Jurkat, Clone E6-1 (cell line): ENCODE data around the gene CUL1. TPM values are rescaled to one million over a fixed set of nuclear protein-coding genes. Genes with fewer than 3 reads are reported as not detected.

Source experiments
- DNase-seq: peaks from one replicate; pipeline ENCODE4 v3.0.0-alpha.2; 2011; ENCODE audit warnings: low read depth, low spot score
- H3K4me3 ChIP-seq: 2 replicates; pipeline ENCODE4 v1.5.1; 2011; ENCODE audit warnings: mild to moderate bottlenecking, low read length, control low read depth, moderate library complexity
- polyA plus RNA-seq: library from polyadenylated mRNA; unstranded; fragments of >200 nt; gene quantifications from one replicate; pipeline ENCODE4 v1.2.1, GENCODE V29; 2012; ENCODE audit warnings: missing spikeins; ENCODE audit not compliant: insufficient read length, insufficient read depth

The CUL1 gene
- 36.1 TPM for polyA plus RNA-seq

DNA sequence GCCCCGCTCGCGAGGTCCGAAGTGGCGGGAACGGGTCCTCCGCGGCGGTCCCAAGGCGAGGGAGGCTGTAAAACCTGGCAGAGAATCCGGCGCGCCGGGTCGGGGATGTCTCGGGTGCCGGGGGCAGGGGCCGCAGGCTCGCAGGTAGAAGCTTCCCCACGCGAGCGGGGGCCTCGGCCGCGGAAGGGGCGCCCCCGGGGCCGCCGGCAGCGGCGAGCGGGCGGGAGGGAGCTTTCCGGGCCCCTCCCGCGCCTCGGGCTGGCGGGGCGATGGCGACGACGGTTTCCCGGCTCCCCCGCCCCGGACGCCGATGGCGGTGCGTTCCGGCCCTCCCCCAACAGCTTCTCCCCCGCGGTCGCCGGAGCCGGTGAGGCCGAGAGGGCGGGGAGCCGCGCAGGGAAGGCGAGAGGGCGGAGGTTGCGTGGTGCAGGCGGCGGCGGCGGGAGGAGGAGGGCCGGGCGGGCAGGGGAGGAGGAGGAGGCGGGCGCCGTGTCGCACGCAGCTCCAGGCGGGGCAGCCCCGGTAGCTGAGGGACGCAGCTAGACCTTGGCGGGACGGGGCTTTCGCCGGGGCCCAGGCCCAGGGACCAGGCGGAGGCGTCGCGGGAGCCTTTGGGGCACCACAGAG lies at the start of gene CUL1:
CUL1 (plus strand) TSS at position 507 of the 627 bp plus-strand sequence. CDS start 31,220 bp downstream, outside the sequence.
- peak within 1 kb of the TSS; percentile 74 for H3K4me3 ChIP-seq
- peak; percentile 56 for DNase-seq

DNA sequence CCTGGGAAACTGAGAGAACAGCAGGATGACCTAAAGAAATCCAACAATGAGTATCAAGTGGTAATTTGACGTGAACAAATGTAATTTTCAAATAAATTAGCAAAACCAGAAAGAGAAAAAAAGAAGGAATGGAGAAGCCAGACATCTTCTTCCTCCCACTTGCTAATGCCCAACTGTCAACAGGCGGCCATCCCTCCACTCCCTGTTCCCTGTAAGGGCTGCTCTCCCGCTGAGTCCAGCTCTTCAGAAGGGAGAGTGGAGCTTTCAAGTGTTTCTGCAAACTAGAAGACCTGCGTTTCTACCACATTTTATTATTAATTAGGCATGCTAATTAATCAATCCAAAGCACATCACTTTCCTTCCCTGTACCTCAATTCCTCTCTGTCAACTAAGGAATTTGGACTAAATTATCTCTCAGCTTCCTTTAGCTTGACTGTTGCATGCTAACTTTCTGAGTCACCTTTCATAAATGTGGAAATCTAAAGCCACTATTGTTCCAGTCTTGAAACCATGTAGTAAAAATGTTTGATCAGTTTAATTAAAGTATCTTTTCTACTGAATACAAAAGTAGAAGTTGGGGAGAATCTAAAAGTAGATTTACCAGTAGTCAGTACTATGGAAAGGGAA lies 48.4 kb upstream of the CUL1 start:
- no peak for DNase-seq

GRCh38 chr7:148652773-148653172 lies 45.9 kb upstream of the CUL1 start:
- DNase-seq, result no peak
- H3K4me3 ChIP-seq, result no peak overlapping the region

More for the DNA sequence above, 48.4 kb upstream of the CUL1 start:
- H3K4me3 ChIP-seq, result no peak overlapping the region

DNA sequence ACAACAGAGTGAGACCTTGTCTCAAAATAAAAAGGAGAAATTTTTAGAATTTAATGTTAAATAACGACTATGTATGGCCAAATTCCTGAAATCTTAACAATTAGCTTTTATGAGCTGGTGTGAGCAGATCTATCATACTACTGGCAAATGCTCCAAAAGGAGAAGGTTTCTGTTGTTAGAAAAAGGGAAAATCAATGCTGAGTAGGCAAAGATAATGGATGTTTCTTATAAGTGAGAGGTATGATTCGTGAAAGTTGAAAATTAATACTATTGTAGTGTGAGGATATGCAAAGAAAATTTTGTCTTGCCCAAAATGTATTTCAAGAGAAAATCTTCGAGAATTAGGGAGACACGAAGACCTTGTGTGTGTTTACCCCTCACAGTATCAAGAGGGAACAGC lies 40.8 kb upstream of the CUL1 start:
- DNase-seq, result no peak
- H3K4me3 ChIP-seq, result no peak overlapping the region

DNA sequence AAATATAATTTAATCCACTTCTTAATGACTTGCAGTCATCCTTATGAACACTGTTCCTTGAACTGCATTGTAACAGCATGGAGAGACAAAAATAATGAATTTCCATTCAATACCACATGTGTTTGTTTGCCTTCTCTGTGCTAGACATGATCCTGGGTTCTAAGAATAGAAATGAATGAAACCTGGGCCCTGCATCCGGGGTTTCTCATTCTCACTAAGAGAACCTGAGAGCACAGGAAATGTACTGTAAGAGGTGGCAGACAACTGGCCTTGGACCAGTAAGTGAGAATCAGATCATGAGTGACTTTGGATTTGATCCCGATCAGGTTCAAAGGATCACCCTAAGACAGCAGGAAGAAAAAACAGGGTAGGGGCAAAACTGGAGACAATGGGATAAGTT lies 37.2 kb upstream of the CUL1 start:
- H3K4me3 ChIP-seq, result no peak overlapping the region
- no peak for DNase-seq

DNA sequence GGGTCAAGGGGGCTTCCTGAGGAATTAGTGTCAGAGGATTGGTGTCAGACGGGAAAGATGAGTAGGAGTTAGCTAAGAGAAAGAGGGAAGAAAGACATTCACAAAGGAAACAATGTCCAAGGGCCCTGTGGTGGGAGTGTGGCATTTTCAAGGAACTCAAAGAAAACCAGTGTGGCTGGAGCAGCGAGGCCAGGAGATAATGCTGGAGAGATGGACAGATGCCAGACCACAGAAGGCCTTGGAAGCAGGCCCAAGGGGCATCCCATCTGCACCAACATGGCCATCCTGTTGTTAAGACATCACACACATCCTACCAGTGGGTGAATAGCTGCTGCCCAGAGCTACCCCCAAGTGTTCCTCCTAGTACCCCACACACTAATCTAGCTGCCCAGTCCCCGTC lies 36.1 kb upstream of the CUL1 start:
- no peak overlapping the region for H3K4me3 ChIP-seq
- no peak for DNase-seq

DNA sequence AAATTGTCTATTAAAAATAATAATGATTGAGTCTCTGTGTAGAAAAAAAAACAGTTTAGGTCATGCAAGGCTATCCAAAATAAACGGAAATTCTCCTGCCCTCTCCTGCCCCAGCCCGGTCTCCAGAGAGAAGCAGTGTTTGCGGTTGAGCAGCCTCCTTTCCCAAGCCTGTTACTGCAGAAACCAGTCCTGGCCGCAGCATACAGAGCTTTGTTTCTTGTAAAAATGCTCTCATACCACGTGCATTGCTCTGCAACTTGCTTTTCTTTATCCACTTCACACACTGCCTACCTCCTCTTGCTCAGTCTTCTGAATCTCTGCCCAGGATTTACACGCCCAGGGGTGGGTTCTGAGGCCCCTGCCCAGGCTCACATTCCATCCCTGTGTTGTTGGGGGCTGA lies 34.4 kb upstream of the CUL1 start:
- H3K4me3 ChIP-seq, result no peak overlapping the region
- no peak for DNase-seq

DNA sequence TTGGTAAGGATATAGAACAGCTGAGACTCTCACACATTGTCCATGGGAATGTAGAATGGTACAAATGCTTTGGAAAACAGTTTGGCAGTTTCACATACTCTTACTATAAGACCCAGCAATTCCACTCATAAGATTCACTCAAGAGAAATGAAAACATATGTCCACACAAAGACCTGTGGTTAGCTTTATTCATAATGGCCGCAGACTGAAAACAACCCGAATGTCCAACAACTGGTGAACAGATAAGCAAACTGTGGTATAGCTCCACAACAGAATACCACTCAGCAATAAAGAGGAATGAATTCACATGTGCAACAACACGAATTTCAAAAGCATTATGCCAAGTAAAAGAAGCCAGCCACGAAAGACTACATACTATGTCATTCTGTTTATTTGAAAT lies 33.5 kb upstream of the CUL1 start:
- no peak overlapping the region for H3K4me3 ChIP-seq
- no peak for DNase-seq

GRCh38 chr7:148669927-148670326 lies 28.8 kb upstream of the CUL1 start:
- no peak for DNase-seq
- H3K4me3 ChIP-seq, result no peak overlapping the region

DNA sequence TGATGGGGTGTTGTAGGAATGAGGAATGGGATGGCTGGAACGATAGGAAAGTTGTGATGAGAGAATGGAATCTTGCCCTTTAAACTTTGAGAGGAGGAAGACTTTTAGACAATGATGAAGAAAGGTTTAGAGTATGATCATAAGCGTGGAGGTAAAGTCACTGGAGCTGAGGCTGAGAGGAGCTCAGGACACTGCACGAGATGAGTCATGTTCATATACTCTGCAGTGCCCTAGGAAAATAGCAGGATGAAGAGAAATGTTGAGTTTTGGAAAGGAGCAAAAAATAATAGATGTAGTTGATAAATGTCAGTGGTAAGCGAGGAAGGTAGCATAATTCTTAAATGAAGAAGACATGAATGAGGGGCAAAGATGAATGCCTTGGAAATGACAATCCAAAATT lies 28.3 kb upstream of the CUL1 start:
- no peak for DNase-seq
- no peak overlapping the region for H3K4me3 ChIP-seq

DNA sequence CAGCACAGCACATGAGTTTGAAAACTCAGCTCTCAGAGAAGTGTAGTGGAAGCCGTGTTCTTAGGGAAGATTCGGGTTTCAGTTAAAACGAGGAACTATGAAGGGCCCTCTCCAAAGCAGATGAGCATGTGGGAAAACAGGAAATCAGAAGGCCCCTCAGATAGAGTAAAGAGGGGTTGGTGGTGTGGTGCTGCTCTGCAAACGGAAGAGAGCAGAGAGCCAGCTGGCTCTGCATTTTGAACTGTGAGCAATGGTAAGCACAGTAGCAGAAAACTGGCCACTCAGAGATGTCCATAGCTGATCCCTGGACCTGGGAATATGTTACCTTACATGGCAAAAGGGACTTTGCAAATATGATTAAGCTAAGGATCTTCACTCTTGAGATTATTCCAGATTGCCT lies 27.9 kb upstream of the CUL1 start:
- H3K4me3 ChIP-seq, result no peak overlapping the region
- no peak for DNase-seq

DNA sequence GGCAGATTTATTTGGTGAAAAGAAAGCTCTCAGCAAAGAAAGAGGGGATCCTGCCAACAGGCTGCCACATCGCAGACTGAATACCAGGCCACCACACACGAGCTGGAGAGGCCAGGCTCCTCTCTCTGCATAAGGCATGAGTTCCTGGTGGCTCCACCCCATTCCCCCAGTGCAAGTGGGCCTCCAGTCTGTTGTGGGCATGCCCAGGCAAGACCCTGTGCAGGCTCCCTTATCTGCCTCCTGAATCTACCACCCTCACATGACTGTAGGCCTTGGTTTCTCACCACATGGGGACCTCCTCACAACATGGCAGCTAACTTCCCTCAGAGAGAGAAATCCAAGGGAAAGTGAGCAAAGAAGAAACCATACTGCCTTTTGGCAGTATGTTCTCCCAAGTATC lies 26.7 kb upstream of the CUL1 start:
- no peak overlapping the region for H3K4me3 ChIP-seq
- peak; percentile 48 for DNase-seq

GRCh38 chr7:148674689-148675088 lies 24.0 kb upstream of the CUL1 start:
- no peak overlapping the region for H3K4me3 ChIP-seq
- no peak for DNase-seq

DNA sequence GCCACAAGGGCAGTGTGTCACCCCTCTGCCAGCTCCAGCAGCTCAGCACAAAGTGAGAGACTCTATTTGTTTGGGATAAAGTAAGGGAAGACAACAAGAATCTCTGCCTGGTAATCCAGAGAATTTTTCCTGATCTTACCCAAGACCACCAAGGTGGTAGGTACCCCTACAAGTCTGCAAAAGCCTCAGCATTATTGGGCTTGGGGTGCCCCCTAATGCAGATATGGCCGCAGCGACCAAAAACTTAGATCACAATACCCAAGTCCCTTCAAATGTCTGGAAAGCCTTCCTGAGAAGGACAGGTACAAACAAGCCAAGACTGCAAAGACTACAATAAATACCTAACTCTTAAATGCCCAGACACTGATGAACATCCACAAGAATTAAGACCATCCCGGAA lies 22.4 kb upstream of the CUL1 start:
- H3K4me3 ChIP-seq, result no peak overlapping the region
- DNase-seq, result no peak

GRCh38 chr7:148681821-148682220 lies 16.9 kb upstream of the CUL1 start:
- H3K4me3 ChIP-seq, result no peak overlapping the region
- DNase-seq, result no peak

DNA sequence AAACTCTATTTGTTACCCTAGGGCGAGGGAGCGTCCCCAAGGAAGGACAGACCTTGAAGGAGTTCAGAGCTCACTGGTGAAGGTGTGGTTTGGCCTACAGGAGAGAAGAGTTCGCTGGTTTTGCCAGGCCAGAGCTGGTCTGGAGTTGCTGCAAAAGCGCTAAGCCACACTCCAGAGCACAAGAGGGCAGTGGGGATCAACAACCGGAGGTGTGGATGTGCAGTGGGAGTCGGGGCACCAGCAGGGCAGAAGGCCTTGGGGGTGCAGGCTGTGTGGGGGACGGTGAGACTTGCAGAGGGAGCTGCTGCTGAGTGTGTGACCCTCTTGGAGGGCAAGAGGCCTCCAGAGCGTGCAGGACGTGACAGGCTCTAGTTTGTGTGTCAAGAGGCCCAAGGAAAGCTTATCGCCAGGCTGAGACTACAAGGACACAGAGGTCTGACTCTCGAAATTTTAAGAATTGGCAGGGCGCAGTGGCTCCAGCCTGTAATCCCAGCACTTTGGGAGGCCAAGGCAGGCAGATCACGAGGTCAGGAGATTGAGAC lies 14.3 kb upstream of the CUL1 start:
- H3K4me3 ChIP-seq, result no peak overlapping the region
- DNase-seq, result no peak

DNA sequence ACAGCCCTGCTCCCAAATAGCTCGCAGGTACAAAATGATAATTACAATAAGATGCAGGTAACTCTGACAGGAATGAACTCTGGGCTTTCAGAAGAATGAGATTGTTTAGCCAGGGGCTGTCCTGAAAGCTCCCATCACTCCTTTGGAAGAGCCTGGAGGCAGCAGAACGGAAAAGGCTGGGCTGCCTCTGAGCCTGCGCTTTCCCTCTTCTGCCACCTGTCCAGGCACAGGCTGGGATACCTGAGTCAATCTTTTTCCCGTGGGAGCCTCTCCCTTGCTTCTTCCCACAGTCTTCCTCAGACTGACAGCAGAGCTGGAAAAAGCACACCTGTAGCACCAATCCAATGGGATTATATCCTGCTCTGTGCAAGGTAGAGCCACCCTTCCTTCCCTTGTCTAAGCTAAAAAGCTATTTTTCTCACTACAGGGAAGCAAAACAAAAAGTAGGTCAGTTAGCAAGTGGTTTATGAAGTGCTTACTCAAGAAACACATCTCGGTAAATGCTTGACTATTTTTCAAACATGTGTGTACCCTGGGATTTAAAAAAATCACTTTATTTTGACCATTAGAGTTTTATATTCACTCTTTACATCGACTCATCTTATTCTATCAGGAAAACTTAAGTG lies 12.3 kb upstream of the CUL1 start:
- DNase-seq, result no peak
- H3K4me3 ChIP-seq, result no peak overlapping the region

GRCh38 chr7:148687555-148687954 lies 11.1 kb upstream of the CUL1 start:
- no peak for DNase-seq
- H3K4me3 ChIP-seq, result no peak overlapping the region

DNA sequence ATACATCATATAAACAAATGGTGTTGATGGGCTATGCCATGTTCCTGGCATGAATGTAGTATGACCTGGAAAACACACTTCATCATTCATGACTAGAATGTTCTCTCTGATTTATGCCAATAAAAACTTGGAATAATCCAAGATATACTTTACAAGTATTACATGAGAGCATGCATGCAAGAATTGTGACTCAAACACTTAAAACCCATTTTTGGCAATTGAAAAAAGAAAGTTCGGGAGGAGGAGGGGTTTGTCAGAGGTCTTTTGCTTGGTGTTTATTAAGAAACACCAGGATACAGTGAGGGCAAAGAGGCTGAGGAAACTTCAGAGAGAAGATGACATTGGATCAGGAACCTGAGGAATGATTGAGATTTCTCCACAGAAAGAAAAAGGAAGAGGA lies 10.2 kb upstream of the CUL1 start:
- no peak overlapping the region for H3K4me3 ChIP-seq
- DNase-seq, result no peak

- no peak overlapping the region for H3K4me3 ChIP-seq
- DNase-seq, result no peak
Measured at GRCh38 chr7:148693651-148694050, 5.1 kb upstream of the CUL1 start.
